Measurements from ENCODE around the gene BHLHE23. TPM values are rescaled to one million over a fixed set of nuclear protein-coding genes. Genes with fewer than 3 reads are reported as not detected.

The BHLHE23 gene
- total RNA-seq, 2 donors from 2014 or later = not detected

GRCh38 chr20:63047946-63048345, 41.2 kb upstream of the BHLHE23 start:
- Mint-ChIP-seq H3K4me3 (no peak overlapping the region), H3K4me1 (ENCODE audit: low read depth in 2 of 2) (no peaks in the 10 kb centered on the region), H3K9me3 (no peaks in the 10 kb centered on the region), H3K36me3 (no peaks in the 10 kb centered on the region), H3K27ac (no peak overlapping the region), H3K27me3 (peaks cover 0 to 10% of the 10 kb centered on the region in 2 donors)
- no peak for ATAC-seq
- DNase-seq (ENCODE audit: low spot score) = no peak

GRCh38 chr20:63047267-63047666, 40.5 kb upstream of the BHLHE23 start:
- no peaks in the 10 kb centered on the region for H3K4me1 Mint-ChIP-seq (ENCODE audit: low read depth in 2 of 2)
- no peak overlapping the region for H3K4me3 Mint-ChIP-seq
- H3K36me3 Mint-ChIP-seq = no peaks in the 10 kb centered on the region
- H3K27me3 Mint-ChIP-seq = peaks cover 5 to 12% of the 10 kb centered on the region in 2 donors
- no peaks in the 10 kb centered on the region for H3K9me3 Mint-ChIP-seq
- ATAC-seq = no peak
- no peak overlapping the region for H3K27ac Mint-ChIP-seq
- no peak for DNase-seq (ENCODE audit: low spot score)

- ATAC-seq (no peak), DNase-seq (ENCODE audit: low spot score) (no peak)
- Mint-ChIP-seq H3K36me3 (no peaks in the 10 kb centered on the region), H3K27ac (no peak overlapping the region), H3K4me1 (ENCODE audit: low read depth in 2 of 2) (no peaks in the 10 kb centered on the region), H3K4me3 (no peak overlapping the region), H3K9me3 (no peaks in the 10 kb centered on the region), H3K27me3 (peaks cover 10 to 12% of the 10 kb centered on the region in 2 donors)
These were observed 40.1 kb upstream of the BHLHE23 start for GRCh38 chr20:63046841-63047240.

- no peaks in the 10 kb centered on the region for H3K4me1 Mint-ChIP-seq (ENCODE audit: low read depth in 2 of 2)
- no peaks in the 10 kb centered on the region for H3K9me3 Mint-ChIP-seq
- H3K27ac Mint-ChIP-seq = no peak overlapping the region
- ATAC-seq (no peak), DNase-seq (ENCODE audit: low spot score) (no peak)
- H3K27me3 Mint-ChIP-seq = peaks cover 7 to 15% of the 10 kb centered on the region in 2 donors
- H3K4me3 Mint-ChIP-seq = no peak overlapping the region
- H3K36me3 Mint-ChIP-seq = no peaks in the 10 kb centered on the region
These were observed 39.2 kb upstream of the BHLHE23 start for GRCh38 chr20:63045991-63046390.

GRCh38 chr20:63045401-63045800, 38.6 kb upstream of the BHLHE23 start:
- ATAC-seq (no peak), DNase-seq (ENCODE audit: low spot score) (no peak)
- Mint-ChIP-seq H3K27ac (no peak overlapping the region), H3K9me3 (no peaks in the 10 kb centered on the region), H3K4me3 (no peak overlapping the region), H3K36me3 (no peaks in the 10 kb centered on the region), H3K4me1 (ENCODE audit: low read depth in 2 of 2) (no peaks in the 10 kb centered on the region), H3K27me3 (peaks cover 11 to 21% of the 10 kb centered on the region in 2 donors)

GRCh38 chr20:63044605-63045004, 37.8 kb upstream of the BHLHE23 start:
- H3K9me3 Mint-ChIP-seq = no peaks in the 10 kb centered on the region
- no peak for DNase-seq (ENCODE audit: low spot score)
- peak in 1 of 2 donors; percentile 15 for ATAC-seq
- H3K4me1 Mint-ChIP-seq (ENCODE audit: low read depth in 2 of 2) = no peaks in the 10 kb centered on the region
- peaks cover 16 to 28% of the 10 kb centered on the region in 2 donors for H3K27me3 Mint-ChIP-seq
- no peak overlapping the region for H3K27ac Mint-ChIP-seq
- no peak overlapping the region for H3K4me3 Mint-ChIP-seq
- no peaks in the 10 kb centered on the region for H3K36me3 Mint-ChIP-seq

- Mint-ChIP-seq H3K9me3 (no peaks in the 10 kb centered on the region), H3K27me3 (peaks cover 19 to 32% of the 10 kb centered on the region in 2 donors), H3K4me1 (ENCODE audit: low read depth in 2 of 2) (no peaks in the 10 kb centered on the region), H3K4me3 (no peak overlapping the region), H3K27ac (no peak overlapping the region), H3K36me3 (no peaks in the 10 kb centered on the region)
- no peak for DNase-seq (ENCODE audit: low spot score)
- no peak for ATAC-seq
These were observed 37.4 kb upstream of the BHLHE23 start for GRCh38 chr20:63044204-63044600.

GRCh38 chr20:63043348-63044203, 36.8 kb upstream of the BHLHE23 start:
- H3K36me3 Mint-ChIP-seq = no peaks in the 10 kb centered on the region
- no peak overlapping the region for H3K27ac Mint-ChIP-seq
- no peaks in the 10 kb centered on the region for H3K4me1 Mint-ChIP-seq (ENCODE audit: low read depth in 2 of 2)
- H3K9me3 Mint-ChIP-seq = no peaks in the 10 kb centered on the region
- peaks cover 19 to 33% of the 10 kb centered on the region in 2 donors for H3K27me3 Mint-ChIP-seq
- DNase-seq (ENCODE audit: low spot score) = peak; percentile 53
- H3K4me3 Mint-ChIP-seq = no peak overlapping the region
- no peak for ATAC-seq

- H3K27me3 Mint-ChIP-seq = peaks cover 23 to 37% of the 10 kb centered on the region in 2 donors
- no peaks in the 10 kb centered on the region for H3K36me3 Mint-ChIP-seq
- no peak overlapping the region for H3K27ac Mint-ChIP-seq
- ATAC-seq = no peak
- DNase-seq (ENCODE audit: low spot score) = peak; percentile 39
- no peak overlapping the region for H3K4me3 Mint-ChIP-seq
- H3K4me1 Mint-ChIP-seq (ENCODE audit: low read depth in 2 of 2) = no peaks in the 10 kb centered on the region
- no peaks in the 10 kb centered on the region for H3K9me3 Mint-ChIP-seq
These were observed 35.8 kb upstream of the BHLHE23 start for GRCh38 chr20:63042448-63043071.

- Mint-ChIP-seq H3K4me1 (ENCODE audit: low read depth in 2 of 2) (no peaks in the 10 kb centered on the region), H3K4me3 (no peak overlapping the region), H3K9me3 (no peaks in the 10 kb centered on the region), H3K27ac (no peak overlapping the region), H3K36me3 (no peaks in the 10 kb centered on the region), H3K27me3 (peaks cover 26 to 42% of the 10 kb centered on the region in 2 donors)
- DNase-seq (ENCODE audit: low spot score) (peak; percentile 29), ATAC-seq (no peak)
These were observed 35.0 kb upstream of the BHLHE23 start for GRCh38 chr20:63041776-63042175.

- H3K4me1 Mint-ChIP-seq (ENCODE audit: low read depth in 2 of 2) = peaks cover 4 to 5% of the 10 kb centered on the region in 2 donors
These were observed 31.0 kb upstream of the BHLHE23 start for GRCh38 chr20:63037669-63038268.

GRCh38 chr20:63036291-63036690, 29.5 kb upstream of the BHLHE23 start:
- ATAC-seq = no peak
- H3K4me1 Mint-ChIP-seq (ENCODE audit: low read depth in 2 of 2) = peaks cover 6% of the 10 kb centered on the region in 2 donors
- H3K4me3 Mint-ChIP-seq = no peak overlapping the region
- no peak overlapping the region for H3K27ac Mint-ChIP-seq
- H3K9me3 Mint-ChIP-seq = no peaks in the 10 kb centered on the region
- DNase-seq (ENCODE audit: low spot score) = no peak
- H3K36me3 Mint-ChIP-seq = no peaks in the 10 kb centered on the region
- H3K27me3 Mint-ChIP-seq = peaks cover 31 to 41% of the 10 kb centered on the region in 2 donors

More at GRCh38 chr20:63037669-63038268, 31.0 kb upstream of the BHLHE23 start:
- ATAC-seq (no peak), DNase-seq (ENCODE audit: low spot score) (peak; percentile 34)
- Mint-ChIP-seq H3K27me3 (peaks cover 34 to 49% of the 10 kb centered on the region in 2 donors), H3K36me3 (no peaks in the 10 kb centered on the region), H3K4me3 (no peak overlapping the region), H3K9me3 (no peaks in the 10 kb centered on the region), H3K27ac (no peak overlapping the region)

GRCh38 chr20:63035603-63036185, 28.9 kb upstream of the BHLHE23 start:
- Mint-ChIP-seq H3K9me3 (no peaks in the 10 kb centered on the region), H3K4me3 (no peak overlapping the region), H3K36me3 (no peaks in the 10 kb centered on the region), H3K27me3 (peaks cover 30 to 35% of the 10 kb centered on the region in 2 donors), H3K27ac (no peak overlapping the region), H3K4me1 (ENCODE audit: low read depth in 2 of 2) (peaks cover 6% of the 10 kb centered on the region in 2 donors)
- DNase-seq (ENCODE audit: low spot score) (peak; percentile 26), ATAC-seq (no peak)
